22Rv1 (cell line): ENCODE results near the gene TNS1.

Experiments used
- H3K27ac ChIP-seq: fragments of 450-650 bp; 2 replicates; pipeline ENCODE4 v1.5.1; 2017
- ZFX ChIP-seq: fragments of 450-650 bp; IDR thresholded peaks from 2 replicates; pipeline ENCODE4 v1.6.1; 2017; ENCODE audit warnings: antibody characterized with exemption, borderline replicate concordance
- TF ChIP-seq, protein P1 (sequence below): fragments of 450-650 bp; IDR thresholded peaks from 2 replicates; pipeline ENCODE4 v1.5.1; 2017; ENCODE audit warnings: mild to moderate bottlenecking

TNS1 gene

DNA sequence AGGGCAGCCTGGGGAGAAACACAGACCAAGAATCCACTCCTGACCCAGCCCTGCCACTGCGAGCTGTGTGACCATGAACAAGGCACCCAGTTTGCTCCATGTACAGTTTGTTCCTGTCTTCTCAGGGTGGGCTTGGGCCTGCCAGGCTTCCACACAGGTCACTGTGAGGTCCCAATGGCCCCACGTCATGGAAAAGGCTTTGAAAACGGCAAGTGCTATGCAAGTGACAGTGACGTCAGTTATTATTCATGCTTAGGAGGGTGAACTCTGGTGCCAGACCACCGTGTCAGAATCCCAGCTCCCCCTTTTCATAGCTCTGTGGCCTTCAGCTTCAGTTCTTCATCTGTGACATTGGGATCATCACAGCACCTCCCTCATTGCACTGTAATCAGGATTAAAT is 87.1 kb downstream of the TNS1 start:
- TF ChIP-seq ZFX, result no peak
- TF ChIP-seq, protein P1, sequence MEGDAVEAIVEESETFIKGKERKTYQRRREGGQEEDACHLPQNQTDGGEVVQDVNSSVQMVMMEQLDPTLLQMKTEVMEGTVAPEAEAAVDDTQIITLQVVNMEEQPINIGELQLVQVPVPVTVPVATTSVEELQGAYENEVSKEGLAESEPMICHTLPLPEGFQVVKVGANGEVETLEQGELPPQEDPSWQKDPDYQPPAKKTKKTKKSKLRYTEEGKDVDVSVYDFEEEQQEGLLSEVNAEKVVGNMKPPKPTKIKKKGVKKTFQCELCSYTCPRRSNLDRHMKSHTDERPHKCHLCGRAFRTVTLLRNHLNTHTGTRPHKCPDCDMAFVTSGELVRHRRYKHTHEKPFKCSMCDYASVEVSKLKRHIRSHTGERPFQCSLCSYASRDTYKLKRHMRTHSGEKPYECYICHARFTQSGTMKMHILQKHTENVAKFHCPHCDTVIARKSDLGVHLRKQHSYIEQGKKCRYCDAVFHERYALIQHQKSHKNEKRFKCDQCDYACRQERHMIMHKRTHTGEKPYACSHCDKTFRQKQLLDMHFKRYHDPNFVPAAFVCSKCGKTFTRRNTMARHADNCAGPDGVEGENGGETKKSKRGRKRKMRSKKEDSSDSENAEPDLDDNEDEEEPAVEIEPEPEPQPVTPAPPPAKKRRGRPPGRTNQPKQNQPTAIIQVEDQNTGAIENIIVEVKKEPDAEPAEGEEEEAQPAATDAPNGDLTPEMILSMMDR, result no peak
- H3K27ac ChIP-seq, result no peak overlapping the region

DNA sequence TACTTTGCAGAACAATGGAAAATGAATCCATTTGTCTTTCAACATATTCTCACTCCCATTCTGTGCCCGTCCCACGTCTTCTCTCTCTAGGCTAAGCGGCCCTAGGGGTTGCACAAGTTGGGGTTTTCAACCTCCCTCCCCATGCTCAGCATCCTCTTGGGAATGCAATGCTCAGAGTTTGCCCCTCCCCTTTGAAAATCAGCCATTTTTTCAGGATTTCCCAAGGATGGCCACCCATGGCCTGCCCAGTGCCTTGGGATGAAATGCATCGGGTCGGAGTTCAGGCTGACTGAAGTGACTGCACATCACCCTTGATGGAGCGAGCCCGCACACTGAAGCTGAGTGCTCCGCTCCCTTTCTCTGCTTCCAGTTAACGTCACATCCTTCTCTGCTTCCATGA is 87.9 kb downstream of the TNS1 start:
- no peak for TF ChIP-seq ZFX
- TF ChIP-seq, protein P1, result no peak
- no peak overlapping the region for H3K27ac ChIP-seq

DNA sequence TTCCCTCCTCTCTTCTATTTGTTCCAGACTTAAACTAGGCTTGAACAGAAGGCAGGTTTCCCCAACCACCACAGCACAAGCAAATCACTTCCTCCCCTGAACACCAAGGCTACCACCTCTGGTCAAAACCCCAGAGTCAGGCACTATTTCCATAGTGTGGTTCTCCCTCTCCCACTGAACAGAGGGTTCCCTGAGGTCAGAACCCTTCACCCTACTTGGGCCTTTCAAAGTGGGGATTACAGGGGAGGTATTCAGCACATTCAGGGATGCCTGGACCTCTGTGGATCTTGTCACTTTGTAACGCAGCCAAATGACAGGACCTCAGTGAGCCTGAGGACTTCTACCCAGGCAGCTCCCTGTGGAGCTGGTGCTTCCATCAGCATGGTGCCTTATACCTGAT is 88.7 kb downstream of the TNS1 start:
- no peak for TF ChIP-seq ZFX
- TF ChIP-seq, protein P1, result no peak
- H3K27ac ChIP-seq, result no peak overlapping the region

DNA sequence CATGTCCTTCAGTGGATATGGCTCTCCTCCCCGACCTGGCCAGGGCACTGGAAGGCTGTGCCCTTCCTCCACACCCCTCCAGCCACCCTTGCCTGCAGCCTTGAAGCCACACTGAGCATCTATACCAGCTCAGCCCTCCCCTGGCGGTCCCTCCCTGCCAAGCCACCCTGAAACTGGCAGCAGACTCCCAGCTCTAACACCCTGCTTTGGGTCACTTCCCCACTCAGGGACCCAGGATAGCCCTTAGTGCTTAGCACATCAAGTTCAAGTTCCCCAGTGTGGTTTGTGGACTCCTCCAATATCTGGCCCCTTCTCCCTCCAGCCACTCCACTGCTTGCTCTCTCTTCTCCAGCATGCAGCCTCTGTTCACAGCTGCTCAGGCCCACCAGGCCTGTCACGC is 89.4 kb downstream of the TNS1 start:
- no peak overlapping the region for H3K27ac ChIP-seq
- TF ChIP-seq ZFX, result no peak
- TF ChIP-seq, protein P1, result no peak

DNA sequence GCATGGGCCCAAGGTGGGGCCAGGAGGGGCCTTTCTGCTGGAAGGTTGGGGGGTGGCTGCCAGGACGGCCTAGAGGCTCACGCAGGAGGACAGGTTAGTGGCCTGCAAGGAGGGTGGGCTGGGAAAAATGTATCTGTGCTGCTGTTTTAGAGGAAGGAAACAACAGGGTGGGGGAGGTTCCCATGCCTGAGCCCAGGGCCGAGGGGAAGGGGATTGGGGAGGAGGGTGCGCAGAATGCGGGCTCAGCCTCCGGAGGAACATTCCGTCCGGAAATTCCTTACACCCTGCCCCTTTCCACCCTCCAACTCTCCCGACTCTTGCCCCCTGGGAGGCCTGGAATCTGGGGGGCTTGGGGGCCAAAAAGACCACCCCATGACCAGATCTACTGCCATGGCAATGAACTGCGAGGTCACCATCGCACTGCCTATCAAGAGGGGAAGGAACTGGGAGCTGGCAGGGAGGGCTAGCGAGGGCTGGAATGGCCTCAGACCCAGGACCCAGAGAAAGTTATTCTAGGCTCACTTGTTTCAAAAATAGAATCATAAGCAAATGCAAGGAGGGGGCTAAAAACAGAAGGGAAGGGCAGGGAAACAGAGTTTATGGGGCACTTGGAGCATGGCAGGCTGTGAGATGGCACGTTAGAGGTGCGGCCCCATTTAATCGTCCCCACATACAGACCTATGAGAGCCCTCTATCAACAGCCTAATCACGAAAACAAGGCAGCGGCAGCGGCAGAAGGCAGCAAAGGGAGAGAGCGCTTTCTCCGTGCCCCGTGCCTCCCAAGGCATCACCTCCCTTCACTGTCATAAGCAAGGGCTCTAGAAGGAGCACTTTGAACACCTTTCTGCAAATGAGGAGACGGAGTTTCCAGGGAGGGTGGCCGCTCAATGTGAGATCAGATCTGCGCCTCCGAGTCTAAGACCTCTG is 90.4 kb downstream of the TNS1 start:
- H3K27ac ChIP-seq, result no peak overlapping the region
- no peak for TF ChIP-seq ZFX
- TF ChIP-seq, protein P1, result no peak

DNA sequence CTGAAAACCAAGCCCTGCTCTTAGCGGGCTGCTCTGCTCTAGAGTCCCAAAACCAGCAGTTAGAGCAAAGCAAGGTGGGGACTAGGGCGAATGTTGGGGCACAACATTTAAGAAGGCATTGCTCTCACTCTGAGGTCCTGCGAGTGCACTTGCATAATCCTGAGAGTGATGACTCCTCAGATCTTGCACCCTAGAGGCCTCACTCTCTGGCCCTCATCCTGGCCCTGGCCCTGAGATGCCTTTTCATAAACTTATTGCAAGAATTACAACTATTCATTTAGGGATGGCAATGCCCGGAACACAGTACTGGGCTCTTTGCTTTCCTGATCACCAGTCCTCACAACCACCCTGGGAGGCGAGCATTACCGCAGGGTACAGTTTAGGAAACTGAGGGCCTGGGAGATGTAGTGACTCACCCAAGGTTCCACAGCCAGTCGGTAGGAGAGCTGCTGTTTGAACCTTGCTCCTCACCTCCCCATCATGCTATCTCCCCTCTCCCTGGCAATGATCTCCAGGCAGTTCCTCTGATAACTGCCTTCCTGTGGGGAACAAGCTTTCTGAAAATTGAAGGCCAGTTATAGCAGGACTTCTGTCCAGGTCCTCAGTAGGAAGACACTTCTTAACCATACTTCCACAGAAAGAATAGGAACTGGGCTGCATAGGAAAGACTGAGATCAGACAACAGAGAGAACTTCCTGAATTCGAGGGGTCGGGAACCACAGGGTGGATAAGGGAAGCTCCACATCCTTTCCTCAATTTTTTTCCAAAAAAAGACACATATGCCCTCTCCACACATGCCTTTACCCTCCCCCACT is 91.3 kb downstream of the TNS1 start:
- TF ChIP-seq, protein P1, result no peak
- no peak for TF ChIP-seq ZFX
- no peak overlapping the region for H3K27ac ChIP-seq

DNA sequence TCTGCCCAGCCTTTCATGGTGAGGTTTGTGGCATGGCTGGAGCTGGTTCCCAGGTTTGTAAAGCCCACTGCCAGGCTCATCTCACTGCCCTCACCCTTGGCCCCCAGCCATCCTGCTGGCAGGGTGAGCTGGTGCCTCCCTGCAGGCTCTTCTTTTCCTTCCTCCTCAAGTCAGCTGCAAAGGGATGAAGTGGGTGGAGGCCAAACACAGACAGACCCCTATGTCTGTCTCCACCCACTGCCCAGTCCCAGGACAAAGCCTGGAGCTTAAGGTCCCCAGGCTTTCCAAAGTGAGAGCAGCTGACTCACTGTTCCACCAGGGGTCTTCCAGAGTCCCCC is 92.0 kb downstream of the TNS1 start:
- no peak overlapping the region for H3K27ac ChIP-seq

More for the DNA sequence above, 92.0 kb downstream of the TNS1 start:
- TF ChIP-seq, protein P1, result no peak
- no peak for TF ChIP-seq ZFX
